GM18511 (cell line): ENCODE results near the gene MOV10L1.

Source experiments
- ATAC-seq: cut with Tn5 transposase; IDR thresholded peaks from one replicate; pipeline ENCODE4 v1.9.1; 2021; ENCODE audit warnings: mild to moderate bottlenecking, moderate library complexity; ENCODE audit not compliant: unreplicated experiment

MOV10L1 gene

DNA sequence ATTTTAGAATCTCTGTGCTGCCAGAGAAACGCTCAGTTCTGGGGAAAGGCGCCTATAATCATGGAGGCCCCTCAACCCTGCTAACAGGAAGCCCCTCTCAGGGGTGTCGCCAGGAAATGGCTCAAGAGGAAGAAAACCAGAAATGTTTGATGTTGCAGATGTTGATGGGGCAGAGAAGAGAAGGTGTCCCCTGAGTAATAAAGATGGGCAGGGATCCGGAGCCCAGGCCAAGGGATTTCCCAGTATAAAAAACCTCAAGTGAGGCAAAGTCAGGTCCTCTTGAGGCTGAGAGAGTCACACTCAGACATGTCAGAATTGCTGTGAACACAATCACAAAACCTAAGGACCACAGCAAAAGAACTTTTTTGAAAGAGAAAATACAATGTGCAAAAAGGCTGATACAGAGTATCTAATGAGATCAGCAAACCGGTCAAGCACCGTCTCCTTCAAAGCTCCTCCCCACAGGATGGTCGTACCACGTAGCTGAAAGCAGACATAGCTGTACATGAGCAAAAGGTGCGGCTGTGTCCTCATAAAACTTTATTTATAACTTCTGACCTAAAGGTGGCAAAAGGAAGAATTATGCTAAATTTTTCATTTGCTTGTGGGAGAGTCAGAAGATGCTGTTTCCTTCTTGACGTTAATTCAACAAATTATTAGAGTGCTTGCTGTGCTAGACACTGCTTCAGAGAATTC lies 12.2 kb downstream of the MOV10L1 start:
- no peak for ATAC-seq

DNA sequence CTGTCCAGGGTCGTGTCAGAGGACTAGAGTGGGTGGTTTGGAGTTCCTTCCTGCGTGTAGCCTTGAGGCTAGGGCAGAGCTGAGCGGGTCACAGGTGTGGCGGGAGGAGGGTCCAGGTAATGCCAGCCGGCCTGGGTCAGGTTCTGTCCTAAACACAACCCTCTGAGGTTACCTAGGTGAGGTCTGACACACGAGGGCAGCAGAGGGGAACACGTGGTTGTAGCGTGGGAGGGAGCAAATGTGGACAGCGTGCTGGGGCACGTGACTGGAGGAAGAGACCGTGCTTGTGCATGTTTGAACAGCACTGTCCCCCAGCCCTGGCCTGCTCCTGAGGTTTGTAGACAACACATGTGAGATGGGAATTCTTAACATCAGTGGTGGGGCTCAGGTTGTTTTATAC lies 13.1 kb downstream of the MOV10L1 start:
- no peak for ATAC-seq

DNA sequence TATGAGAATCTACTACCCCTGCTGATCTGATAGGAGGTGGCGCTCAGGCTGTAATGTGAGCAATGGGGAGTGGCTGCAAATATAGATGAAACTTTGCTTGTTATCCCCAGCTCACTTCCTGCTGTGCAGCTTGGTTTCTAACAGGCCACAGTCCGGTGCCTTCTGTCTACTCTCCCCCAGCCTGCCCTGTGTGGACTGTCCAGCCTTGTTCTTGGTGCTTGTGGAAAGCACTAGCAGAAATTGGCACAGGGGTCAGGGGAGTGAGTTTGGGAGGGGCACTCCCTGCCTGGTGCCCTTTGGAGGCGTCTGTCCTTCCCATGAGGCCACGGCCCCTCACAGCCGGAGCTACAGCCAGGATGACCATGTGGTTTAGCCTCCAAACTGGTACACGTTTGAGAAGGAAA lies 14.3 kb downstream of the MOV10L1 start:
- no peak for ATAC-seq

DNA sequence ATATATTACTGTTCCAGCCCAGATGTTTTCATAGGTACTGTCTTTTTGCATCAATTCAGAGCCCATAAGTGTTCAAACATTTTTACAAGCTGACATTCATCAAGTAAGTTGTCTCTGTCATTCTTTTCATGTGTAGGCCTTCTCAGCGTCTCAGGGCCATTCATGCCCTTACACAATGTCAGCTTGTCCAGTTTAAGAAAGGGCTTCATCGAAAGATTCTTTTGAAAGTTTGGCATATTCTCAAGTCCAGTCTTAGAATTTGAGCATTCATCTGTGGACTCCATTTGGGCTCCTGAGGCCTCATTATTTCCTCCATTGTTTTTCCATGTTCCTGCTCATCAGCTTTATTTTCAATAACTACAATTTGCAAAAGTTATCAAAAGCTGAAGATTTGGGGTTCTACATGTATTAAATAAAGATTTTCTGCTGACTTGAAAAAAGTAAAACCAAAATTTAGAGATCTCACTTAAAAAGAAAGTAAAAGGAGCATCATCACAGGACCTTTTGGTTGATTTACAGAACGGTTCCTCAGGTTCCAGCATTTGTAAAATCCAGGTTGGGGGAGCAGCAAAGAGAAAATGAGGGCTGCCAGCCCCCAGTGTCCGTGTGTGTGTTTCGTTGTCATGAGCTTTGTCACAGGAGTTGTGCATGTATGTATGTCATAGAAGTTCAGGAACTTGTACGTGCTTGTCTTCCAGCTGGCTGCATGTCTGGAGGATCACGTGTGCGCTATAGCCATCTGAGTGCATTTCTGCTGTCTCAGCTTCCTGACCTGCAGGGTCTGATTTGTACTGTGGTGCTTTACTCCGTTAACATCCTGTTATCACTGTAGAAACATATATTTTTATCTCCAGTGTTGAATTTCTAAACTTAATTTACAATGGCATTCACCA lies 15.6 kb downstream of the MOV10L1 start:
- no peak for ATAC-seq

DNA sequence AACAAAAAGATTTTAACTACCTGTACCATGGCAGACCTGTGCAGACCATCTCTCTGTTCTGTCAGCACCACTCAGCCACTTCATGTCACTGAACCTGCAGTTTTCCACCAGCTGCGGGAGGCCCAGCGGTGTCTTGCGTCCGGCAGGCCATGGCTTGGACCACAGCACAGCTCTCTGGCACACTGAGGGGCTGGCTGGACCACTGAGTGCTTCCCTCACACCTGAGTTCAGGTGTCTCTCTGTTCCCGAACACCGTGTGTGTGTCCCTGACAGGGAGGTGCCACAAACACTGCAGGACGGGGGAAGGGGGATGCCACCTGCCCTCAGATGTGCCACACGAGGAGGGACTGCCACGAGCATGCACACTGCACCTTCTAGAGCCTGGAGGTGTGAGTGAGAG lies 17.7 kb downstream of the MOV10L1 start:
- no peak for ATAC-seq

DNA sequence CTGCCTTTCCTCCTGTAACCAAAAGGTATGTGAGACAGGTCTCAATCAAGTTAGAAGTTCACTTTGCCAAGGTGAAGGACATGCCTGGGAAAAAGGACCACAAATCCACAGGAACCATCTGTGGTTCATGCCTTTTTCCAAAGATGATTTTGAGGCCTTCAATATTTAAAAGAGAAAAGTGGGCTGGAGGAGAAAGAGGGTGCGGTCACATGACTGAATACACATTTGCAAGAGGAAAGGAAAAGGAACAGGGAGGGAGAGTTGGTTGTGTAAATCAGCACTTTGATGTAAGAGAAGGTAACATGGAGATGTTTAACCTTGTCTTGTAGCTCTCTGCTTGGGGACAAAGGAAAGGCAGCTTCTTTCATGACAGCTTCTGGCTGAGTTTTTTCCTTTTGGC lies 21.2 kb downstream of the MOV10L1 start:
- no peak for ATAC-seq

DNA sequence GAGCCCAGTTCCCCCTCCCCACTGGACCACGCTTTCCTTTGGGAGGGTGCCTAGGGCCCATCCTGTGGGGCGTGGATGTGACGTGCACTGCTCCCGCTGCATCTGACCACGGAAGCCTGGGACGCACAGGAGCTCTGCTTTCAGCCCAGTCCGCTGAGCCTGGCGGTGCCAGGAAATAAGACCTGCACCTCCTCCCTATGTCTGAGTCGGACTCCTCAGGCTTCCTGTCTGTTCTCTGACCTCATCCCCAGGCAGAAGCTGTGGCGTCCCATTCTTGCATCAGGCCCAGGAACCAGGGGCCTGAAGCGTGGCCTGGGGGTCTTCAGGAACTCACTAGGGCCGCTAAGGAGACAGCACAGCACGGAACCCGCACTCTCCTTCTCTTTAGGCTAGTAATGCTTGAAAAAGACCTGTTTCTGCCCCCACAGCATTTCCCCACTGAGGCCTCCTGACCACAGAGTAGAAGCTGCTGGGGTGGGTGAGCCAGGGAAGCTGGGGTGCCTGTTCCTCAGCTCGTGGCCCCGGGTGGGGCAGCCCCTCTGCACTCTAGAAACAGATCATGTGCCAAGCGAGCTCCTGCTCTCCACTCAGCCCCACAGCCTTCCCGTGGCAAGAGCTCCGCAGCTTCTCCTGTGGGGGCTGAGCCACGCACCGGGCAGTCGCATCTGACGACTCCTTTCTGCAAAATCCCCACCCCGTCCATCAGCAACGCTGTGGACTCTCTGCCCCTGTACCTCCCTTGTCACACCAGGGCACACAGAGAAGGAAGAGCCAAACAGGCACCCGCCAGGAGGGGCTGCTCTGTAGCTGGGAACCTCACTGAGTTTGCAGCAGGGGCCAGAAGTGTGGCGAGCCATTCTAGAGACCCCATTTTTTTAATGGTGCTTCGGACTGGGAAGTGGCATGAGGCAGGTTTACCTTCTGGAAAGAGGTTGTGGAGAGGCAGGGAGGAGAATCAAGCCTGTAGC lies 22.6 kb downstream of the MOV10L1 start:
- ATAC-seq: no peak

DNA sequence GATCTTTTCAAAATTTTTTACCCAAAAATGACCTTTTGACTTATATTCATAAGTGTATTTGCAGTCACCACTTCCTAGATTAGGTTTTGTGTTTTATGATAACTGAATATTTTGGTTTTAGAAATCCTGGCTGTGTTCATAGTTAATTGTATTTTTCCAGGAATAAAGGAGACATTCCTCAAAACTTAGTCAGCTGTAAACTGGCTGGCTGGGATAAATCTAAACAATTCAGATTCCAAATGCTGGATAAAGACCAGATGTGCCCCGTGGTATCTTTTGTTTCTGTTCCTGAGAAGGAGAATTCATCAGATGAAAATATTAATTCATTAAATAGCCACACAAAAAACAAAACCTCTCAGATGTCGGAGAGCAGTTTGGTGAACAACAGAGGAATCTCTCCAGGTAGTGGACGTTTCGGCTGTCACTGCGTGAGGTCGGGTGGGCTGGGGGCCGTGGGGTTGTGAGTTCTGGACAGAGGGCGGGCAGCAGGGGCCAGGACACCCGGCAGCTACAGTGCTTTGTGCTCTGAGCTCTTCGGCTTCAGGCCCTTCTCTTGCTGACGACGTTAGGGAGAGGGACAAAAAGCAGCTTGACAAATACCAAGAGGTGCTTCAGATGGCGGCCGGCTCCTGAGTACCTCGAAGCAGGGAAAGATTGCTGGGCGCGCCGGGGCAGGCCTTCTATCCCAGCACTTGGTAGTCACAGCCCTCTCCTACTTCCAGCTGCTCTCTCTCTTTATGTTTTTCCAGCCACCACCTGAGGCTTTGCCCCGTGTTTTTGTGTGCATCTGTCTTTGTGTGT lies 24.6 kb downstream of the MOV10L1 start:
- ATAC-seq: no peak

DNA sequence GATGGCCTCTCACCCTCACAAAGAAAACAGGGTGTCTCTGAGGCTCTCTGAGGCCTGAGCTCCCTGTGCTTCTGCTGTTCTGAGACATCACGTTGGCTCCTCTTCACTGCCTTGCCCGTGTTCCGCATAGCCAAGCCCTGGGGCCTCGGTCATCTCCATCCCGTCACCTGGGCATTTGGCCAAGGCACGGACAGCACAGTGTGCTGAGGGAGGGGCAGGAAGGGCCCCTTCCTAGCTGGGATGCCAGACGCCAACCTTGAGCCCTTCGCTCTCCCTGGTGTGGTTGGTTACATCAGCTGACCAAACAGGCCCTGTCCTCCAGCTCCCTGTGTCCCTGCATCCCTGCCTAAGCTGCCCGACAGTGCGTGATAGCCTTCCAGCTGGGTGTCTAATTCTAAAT lies 25.9 kb downstream of the MOV10L1 start:
- ATAC-seq: no peak

DNA sequence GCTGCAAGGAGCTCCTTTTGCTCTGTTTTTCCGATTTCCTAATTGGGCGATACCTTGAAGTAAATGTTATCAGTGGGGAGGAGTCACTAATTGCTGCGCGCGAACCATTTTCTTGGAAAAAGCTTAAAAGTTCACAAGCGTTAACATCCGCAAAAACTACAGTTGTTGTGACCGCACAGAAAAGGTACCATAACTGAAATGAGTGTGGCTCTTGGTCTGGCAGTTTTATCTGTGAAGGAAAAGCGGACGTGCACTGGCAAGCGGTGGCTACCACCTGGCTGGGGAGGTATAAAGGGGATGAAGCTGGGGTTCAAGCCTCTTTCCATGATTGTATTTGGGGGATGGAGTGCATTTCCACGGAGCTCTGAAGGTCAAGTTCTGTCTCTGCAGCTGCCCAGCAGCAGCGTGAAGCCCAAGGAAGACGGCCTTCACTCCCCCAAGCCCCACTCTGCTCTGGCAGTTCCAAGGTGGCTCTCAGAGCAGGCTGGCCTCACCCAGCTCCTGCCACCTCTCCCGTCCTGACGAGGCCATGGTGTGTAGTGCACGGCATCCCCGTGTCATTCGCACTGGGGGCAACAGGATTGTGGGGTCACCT lies 27.5 kb downstream of the MOV10L1 start:
- no peak for ATAC-seq

DNA sequence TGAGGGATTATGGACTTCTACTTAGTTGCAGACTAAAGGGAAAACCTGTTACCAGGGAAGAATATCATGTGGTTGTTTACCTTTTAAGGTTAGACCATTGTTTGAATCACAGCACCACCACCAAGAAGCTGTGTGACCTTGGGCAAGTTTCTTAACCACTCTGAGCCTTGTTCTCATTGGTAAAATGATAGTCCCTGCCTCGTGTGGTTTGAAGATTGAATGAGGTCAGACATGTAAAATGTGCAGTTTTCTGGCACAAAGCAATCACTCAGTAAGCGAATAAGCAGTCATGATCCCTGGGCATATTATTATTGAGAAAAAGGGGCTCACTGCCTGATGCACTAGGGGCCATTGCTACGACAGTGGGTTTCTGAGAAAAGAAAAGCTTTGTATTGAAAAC lies 28.3 kb downstream of the MOV10L1 start:
- no peak for ATAC-seq

DNA sequence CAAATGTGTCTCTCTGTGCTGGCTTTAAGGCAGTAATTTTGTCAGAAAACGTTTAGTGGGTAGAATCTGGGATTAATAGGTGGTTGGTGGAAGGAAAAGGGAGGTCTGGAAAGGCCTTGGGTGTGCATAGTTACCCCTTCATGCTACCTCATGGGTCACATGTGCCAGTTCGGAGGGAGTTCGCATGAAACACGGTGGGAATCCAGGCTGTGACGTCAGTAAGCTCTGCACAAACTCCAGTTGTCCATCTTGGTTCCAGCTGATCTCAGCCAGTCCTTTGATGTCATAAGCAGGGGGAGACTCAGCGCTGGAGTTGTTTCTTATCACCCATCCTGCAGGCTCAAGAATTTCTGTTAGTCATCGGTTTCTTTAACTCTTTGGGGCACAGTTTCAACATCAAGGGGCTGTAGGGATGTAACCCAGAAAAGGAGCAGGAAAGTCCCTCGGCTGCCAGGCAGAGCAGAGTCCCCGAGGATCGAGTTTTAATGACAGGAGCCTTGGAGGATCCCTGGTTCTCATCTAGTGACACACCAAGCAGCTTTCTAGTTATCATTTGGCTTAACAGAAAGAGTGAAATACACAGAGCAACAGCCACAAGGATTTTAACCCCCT lies 28.9 kb downstream of the MOV10L1 start:
- no peak for ATAC-seq

DNA sequence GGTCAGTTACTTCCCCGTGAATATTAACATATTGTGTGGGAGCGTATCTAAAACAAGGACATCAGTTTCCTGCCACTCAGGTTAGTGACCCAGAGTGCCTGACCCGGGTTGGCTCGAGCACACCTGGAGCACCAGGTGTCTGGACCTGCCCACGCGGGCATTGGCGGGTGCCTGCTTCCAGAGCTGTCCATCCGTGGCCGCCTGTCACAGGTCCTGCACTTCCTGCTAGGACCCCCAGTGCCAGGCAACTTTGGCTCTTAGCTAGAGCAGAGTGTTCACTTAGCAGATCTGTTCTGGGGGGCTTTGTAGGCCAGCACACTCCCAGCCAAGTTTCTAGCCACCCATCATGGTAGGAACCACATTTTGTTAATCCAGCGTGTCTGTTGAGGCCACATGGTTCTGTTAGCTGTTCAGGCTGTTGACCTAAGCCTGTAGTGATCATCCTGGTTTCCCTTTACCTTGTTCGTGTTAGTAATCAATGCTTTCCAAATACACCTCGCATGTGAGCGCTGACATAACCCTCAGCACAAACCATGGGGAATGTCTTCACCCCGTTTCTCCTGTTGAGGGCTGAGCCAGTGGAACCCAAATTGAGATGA lies 29.5 kb downstream of the MOV10L1 start:
- no peak for ATAC-seq

DNA sequence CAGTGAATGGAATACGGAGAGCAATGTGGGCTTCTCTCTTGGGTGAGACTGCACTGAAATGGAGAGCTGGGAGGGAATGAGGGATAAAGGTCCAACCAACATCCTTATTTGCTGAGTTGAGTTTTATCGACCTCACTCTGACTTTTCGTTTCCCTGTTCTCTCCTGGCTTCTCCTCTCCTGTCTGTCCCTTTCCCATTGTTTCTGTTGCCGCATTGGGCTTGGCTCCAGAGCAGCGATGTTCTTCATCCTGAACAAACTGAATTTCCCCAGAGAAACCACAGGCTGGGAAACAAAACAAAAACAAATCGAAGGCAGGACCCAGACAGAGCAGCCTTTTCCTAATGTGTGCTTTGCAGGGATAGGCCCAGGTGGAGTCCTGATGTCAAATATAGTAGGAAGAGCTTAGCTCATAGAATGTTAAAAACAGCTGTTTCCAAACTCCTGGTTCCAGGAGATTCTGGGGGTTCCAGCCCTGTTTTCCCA lies 30.0 kb downstream of the MOV10L1 start:
- ATAC-seq: no peak

DNA sequence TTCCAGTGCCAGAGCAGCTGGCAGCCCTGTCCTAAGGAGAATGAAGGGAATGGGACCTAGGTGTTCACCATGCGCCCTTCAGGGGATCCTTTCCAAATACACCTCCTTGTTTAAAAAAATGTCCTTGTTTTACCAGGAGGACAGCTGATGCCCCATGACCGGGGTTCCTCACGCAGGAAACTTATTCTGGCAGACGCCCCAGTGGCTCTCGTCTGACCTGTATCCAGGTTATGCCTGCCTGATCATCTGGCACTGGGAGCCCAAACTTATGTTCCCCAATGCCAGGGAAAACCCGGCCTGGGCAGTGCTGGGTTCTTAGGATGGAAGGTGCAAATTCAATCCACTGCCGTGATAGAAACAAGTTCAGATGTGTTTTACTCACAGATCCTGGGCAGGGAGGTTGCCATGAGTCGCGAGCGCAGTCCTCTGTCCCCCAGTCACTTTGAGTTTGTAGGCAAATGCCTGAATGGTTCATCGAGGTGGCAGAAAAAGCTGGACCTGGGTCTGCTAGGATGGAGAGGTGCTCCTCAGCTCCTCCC lies 31.5 kb downstream of the MOV10L1 start:
- ATAC-seq: no peak

DNA sequence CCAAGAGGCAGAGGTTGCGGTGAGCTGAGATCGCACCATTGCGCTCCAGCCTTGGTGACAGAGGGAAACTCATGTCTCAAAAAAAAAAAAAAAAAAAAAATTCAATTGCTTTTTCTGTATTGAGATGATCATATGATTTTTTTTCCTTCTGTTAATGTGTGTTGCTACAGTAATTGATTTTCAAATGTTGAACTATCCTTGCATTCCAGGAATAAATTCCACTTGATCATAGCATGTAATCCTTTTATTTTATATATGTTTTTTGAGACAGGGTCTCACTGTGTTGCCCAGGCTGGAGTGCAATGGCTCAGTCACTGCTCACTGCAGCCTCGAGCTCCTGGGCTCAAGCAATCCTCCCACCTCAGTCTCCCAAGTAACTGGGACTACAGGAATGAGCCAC lies 33.3 kb downstream of the MOV10L1 start:
- ATAC-seq: no peak

DNA sequence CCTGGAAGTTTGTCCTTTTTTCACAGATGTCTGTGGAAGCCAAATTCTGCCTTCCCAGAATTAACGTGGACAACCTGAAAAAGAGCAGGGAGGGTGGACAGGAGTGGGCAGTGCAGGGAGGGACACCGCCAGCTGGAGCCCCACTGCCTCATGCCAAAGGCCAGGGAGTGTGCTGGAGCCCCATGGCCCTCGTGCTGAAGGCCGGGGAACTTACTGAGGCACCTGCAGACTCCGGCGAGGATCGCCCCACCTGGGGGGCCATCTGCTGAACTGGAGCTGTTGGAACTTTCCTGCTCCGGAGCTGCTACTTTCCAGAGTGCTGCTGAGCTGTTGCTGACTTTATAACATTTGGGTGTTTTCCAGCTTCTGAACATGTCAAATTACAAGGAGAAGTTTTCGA lies 35.2 kb downstream of the MOV10L1 start:
- ATAC-seq: no peak

DNA sequence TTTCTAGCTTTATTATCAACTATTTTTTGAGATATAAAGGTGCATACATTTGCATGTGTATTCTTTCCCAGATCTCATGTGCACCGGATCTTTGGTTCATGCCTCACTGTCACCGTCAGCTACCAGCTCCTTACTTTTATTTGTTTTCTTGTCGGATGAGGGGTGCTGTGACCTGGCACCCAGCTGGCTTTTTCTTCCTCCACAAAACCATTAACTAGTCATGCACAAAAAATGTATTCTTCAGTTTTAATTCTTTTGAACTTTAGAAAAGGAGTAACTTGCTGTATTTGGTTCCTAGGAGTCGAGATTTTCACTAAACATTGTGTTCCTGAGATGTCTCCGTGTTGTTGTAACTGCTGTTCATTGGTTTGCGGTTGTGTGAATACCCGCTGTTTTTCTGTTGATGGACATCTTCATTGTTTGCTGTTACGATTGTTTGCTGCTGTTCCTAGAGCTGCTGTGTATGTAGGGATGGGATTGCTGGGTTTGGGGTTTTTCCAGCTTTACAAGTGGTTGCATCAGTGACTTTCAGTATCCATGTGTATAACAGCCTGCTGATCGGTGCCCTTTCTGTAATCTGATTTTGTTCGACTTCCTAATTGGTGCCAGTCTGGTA lies 39.4 kb downstream of the MOV10L1 start:
- no peak for ATAC-seq
